Measurements from ENCODE around the gene TNFRSF1A. TPM values are rescaled to one million over a fixed set of nuclear protein-coding genes. Genes with fewer than 3 reads are reported as not detected.

TNFRSF1A gene
- total and polyA plus RNA-seq, 2 of the 13 experiments (the other 11 are each of a cell fraction or from before 2014, with no cell fraction given): 41.5 to 61.2 TPM

- TF ChIP-seq ARHGAP35 (CRISPR knock-in tag; IDR thresholded peaks at IDR 0.05; ENCODE audit: borderline replicate concordance) (no peak), ZNF563 (CRISPR knock-in tag; IDR thresholded peaks at IDR 0.05) (no peak), CENPT (CRISPR knock-in tag; IDR thresholded peaks at IDR 0.05; ENCODE audit: low read depth) (no peak), MYNN (CRISPR knock-in tag; IDR thresholded peaks at IDR 0.05; ENCODE audit: low read depth) (no peak), ZNF777 (CRISPR knock-in tag; IDR thresholded peaks at IDR 0.05) (no peak), ATF6 (CRISPR knock-in tag; conservative IDR thresholded peaks at IDR 0.05) (no peak), ZNF549 (CRISPR knock-in tag; IDR thresholded peaks at IDR 0.05) (no peak), GABPA (IDR thresholded peaks at IDR 0.05; ENCODE audit: low read depth, low read length) (no peak), GABPA (CRISPR knock-in tag; IDR thresholded peaks at IDR 0.05; ENCODE audit: low read depth) (0 out of 2 replicates have a peak, but pooled peaks have one; percentile 6), ZXDC (CRISPR knock-in tag; IDR thresholded peaks at IDR 0.05) (no peak), TAF15 (IDR thresholded peaks at IDR 0.05; ENCODE audit: low read depth, low read length, poor library complexity, severe bottlenecking) (no peak), HNRNPLL (IDR thresholded peaks at IDR 0.05; ENCODE audit: low read depth, low read length, poor library complexity, severe bottlenecking) (no peak), SMC3 (IDR thresholded peaks at IDR 0.05; ENCODE audit: low read length) (no peak), HOXA9 (CRISPR knock-in tag; IDR thresholded peaks at IDR 0.05; ENCODE audit: borderline replicate concordance) (no peak), NR2F6 (IDR thresholded peaks at IDR 0.05) (peak; percentile 64), NR2F6 (CRISPR knock-in tag; IDR thresholded peaks at IDR 0.05) (peak; percentile 41; the same call in 1 of the 2 replicates), GATAD2A (CRISPR knock-in tag; IDR thresholded peaks at IDR 0.05) (peak; percentile 74), DPF2 (CRISPR knock-in tag; IDR thresholded peaks at IDR 0.05; ENCODE audit: borderline replicate concordance, low read depth) (peak; percentile 65; the same call in 1 of the 2 replicates), ZNF639 (CRISPR knock-in tag; conservative IDR thresholded peaks at IDR 0.05) (no peak), ONECUT2 (CRISPR knock-in tag; IDR thresholded peaks at IDR 0.05) (no peak), ZMYM2 (CRISPR knock-in tag; IDR thresholded peaks at IDR 0.05) (no peak), HOXA5 (CRISPR knock-in tag; IDR thresholded peaks at IDR 0.05) (no peak), CHD2 (IDR thresholded peaks at IDR 0.05; ENCODE audit: low read depth, low read length) (no peak), TEAD2 (CRISPR knock-in tag; IDR thresholded peaks at IDR 0.05) (no peak), ZKSCAN5 (CRISPR knock-in tag; IDR thresholded peaks at IDR 0.05) (no peak), MEIS2 (CRISPR knock-in tag; IDR thresholded peaks at IDR 0.05) (no peak)
Measured at GRCh38 chr12:6294156-6295093, 47.5 kb downstream of the TNFRSF1A start (continued).
